Gastrocnemius medialis (tissue), 4 donors: Measurements from ENCODE around the gene SKIDA1.

ENCODE experiments used
- CTCF ChIP-seq, 5 experiments: fragments of 450-650 bp in 3 of 5; fragments of 200-600 bp in 2 of 5; sonication (generic) in 2 of 5; IDR thresholded peaks in 4 of 5; conservative IDR thresholded peaks in 1 of 5; 1 replicate in 4 of 5; 2 replicates in 1 of 5; pipeline ENCODE4 v1.5.1; 2016 to 2019; ENCODE audit warnings: antibody characterized with exemption in 5 of 5, mild to moderate bottlenecking in 3 of 5, moderate library complexity in 3 of 5
- POLR2A ChIP-seq, 2 donors: fragments of 450-650 bp; IDR thresholded peaks; one replicate each; pipeline ENCODE4 v1.6.1; 2017; ENCODE audit warnings: antibody characterized with exemption in 2 of 2, mild to moderate bottlenecking in 2 of 2, moderate library complexity in 2 of 2

- TF ChIP-seq CTCF (IDR thresholded peaks at IDR 0.05 in 4 of 5, conservative IDR thresholded peaks at IDR 0.05 in 1 of 5) (no peak), POLR2A (IDR thresholded peaks at IDR 0.05) (no peak)
Observed at GRCh38 chr10:21547246-21547645, 21.8 kb upstream of the SKIDA1 start.
